IPS-20b (cell line): ENCODE data around the gene RPAP3.
"Not testable (repeated sequence)": the region's sequence is repeated elsewhere in the genome, so short reads cannot be mapped to it uniquely, and the experiment has no call there.

Source experiments
- H3K27ac ChIP-seq: one replicate; pipeline ENCODE4 v1.5.1; 2013; ENCODE audit warnings: low read length
- H3K27me3 ChIP-seq: 2 replicates; pipeline ENCODE4 v1.6.1; 2013; ENCODE audit warnings: mild to moderate bottlenecking, low read length, inconsistent platforms; ENCODE audit not compliant: insufficient read depth
- H3K36me3 ChIP-seq: 2 replicates; pipeline ENCODE4 v1.6.1; 2013; ENCODE audit warnings: low read depth, mild to moderate bottlenecking, inconsistent platforms, low read length, moderate library complexity; ENCODE audit not compliant: insufficient read depth
- H3K4me1 ChIP-seq: 2 replicates; pipeline ENCODE4 v1.6.1; 2013; ENCODE audit warnings: mild to moderate bottlenecking, control low read depth, inconsistent platforms, low read length, moderate library complexity; ENCODE audit not compliant: insufficient read depth
- H3K4me3 ChIP-seq: 2 replicates; pipeline ENCODE4 v1.5.1; 2013; ENCODE audit warnings: mild to moderate bottlenecking, low read length, inconsistent platforms
- H3K9ac ChIP-seq: 2 replicates; pipeline ENCODE4 v1.6.1; 2013; ENCODE audit warnings: low read depth, mild to moderate bottlenecking, inconsistent platforms, low read length, moderate library complexity
- H3K9me3 ChIP-seq: 2 replicates; pipeline ENCODE4 v1.6.1; 2013; ENCODE audit warnings: mild to moderate bottlenecking, low read depth, low read length, inconsistent platforms; ENCODE audit not compliant: insufficient read depth

RPAP3 gene

GRCh38 chr12:47698055-47698454 is 7.8 kb downstream of the RPAP3 start:
- no peak overlapping the region for H3K4me3 ChIP-seq
- H3K9ac ChIP-seq = no peak overlapping the region
- no peak overlapping the region for H3K27ac ChIP-seq
- peaks cover 68% of the 10 kb centered on the region for H3K36me3 ChIP-seq
- no peaks in the 10 kb centered on the region for H3K27me3 ChIP-seq
- no peaks in the 10 kb centered on the region for H3K4me1 ChIP-seq
- no peaks in the 10 kb centered on the region for H3K9me3 ChIP-seq

GRCh38 chr12:47689215-47689614 is 16.6 kb downstream of the RPAP3 start:
- Histone ChIP-seq H3K27ac (no peak overlapping the region), H3K27me3 (no peaks in the 10 kb centered on the region), H3K4me1 (no peaks in the 10 kb centered on the region), H3K4me3 (no peak overlapping the region), H3K9me3 (no peaks in the 10 kb centered on the region), H3K9ac (no peak overlapping the region), H3K36me3 (peaks cover 63% of the 10 kb centered on the region)

- Histone ChIP-seq H3K4me1 (no peaks in the 10 kb centered on the region), H3K4me3 (no peak overlapping the region), H3K27me3 (no peaks in the 10 kb centered on the region), H3K36me3 (peaks cover 68% of the 10 kb centered on the region), H3K27ac (no peak overlapping the region), H3K9me3 (no peaks in the 10 kb centered on the region), H3K9ac (no peak overlapping the region)
These were observed 18.2 kb downstream of the RPAP3 start for GRCh38 chr12:47687636-47688035.

- H3K27ac ChIP-seq = no peak overlapping the region
- H3K27me3 ChIP-seq = no peaks in the 10 kb centered on the region
- peaks cover 66% of the 10 kb centered on the region for H3K36me3 ChIP-seq
- no peaks in the 10 kb centered on the region for H3K4me1 ChIP-seq
- H3K9ac ChIP-seq = no peak overlapping the region
- H3K4me3 ChIP-seq = no peak overlapping the region
- H3K9me3 ChIP-seq = no peaks in the 10 kb centered on the region
These were observed 19.1 kb downstream of the RPAP3 start for GRCh38 chr12:47686645-47687240.

DNA sequence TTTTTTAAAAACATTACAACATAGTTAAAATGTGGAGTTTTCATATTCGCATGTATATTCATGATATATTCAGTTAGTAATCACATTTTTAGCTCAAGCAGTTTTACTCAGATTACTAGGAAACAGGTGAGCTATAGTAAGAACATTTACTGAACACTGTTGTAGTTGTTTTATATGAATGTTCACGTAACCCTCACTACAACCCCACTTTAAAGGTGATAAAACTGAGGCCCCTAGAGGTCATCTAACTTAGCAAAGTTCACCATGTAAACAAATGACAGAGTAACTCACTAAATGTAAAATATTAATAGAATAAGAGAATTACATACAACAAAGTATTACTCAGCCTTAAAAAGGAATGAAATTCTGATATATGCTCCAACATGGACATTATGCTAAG is 26.0 kb downstream of the RPAP3 start:
- no peaks in the 10 kb centered on the region for H3K9me3 ChIP-seq
- no peak overlapping the region for H3K9ac ChIP-seq

GRCh38 chr12:47672068-47672467 is 33.8 kb downstream of the RPAP3 start:
- H3K9ac ChIP-seq = no peak overlapping the region
- H3K27me3 ChIP-seq = no peaks in the 10 kb centered on the region
- H3K9me3 ChIP-seq = no peaks in the 10 kb centered on the region
- H3K4me1 ChIP-seq = peaks cover 4% of the 10 kb centered on the region; the same call in 1 of the 2 replicates
- peaks cover 38% of the 10 kb centered on the region for H3K36me3 ChIP-seq
- no peak overlapping the region for H3K27ac ChIP-seq
- no peak overlapping the region for H3K4me3 ChIP-seq

More for the DNA sequence above, 26.0 kb downstream of the RPAP3 start:
- Histone ChIP-seq H3K4me3 (no peak overlapping the region), H3K4me1 (no peaks in the 10 kb centered on the region), H3K27ac (no peak overlapping the region), H3K27me3 (no peaks in the 10 kb centered on the region), H3K36me3 (peaks cover 50% of the 10 kb centered on the region)

- H3K36me3 ChIP-seq = peaks cover 49% of the 10 kb centered on the region
- H3K4me3 ChIP-seq, H3K27me3 ChIP-seq, H3K9me3 ChIP-seq, H3K9ac ChIP-seq, H3K4me1 ChIP-seq, H3K27ac ChIP-seq: not testable (repeated sequence)
These were observed 37.9 kb downstream of the RPAP3 start for GRCh38 chr12:47667935-47668334.

- no peaks in the 10 kb centered on the region for H3K27me3 ChIP-seq
- no peak overlapping the region for H3K27ac ChIP-seq
- peaks cover 7% of the 10 kb centered on the region; the same call in 1 of the 2 replicates for H3K4me1 ChIP-seq
- H3K36me3 ChIP-seq = no peaks in the 10 kb centered on the region
- H3K4me3 ChIP-seq = no peak overlapping the region
- no peak overlapping the region for H3K9ac ChIP-seq
- no peaks in the 10 kb centered on the region for H3K9me3 ChIP-seq
These were observed 53.2 kb downstream of the RPAP3 start for GRCh38 chr12:47652521-47653234.

DNA sequence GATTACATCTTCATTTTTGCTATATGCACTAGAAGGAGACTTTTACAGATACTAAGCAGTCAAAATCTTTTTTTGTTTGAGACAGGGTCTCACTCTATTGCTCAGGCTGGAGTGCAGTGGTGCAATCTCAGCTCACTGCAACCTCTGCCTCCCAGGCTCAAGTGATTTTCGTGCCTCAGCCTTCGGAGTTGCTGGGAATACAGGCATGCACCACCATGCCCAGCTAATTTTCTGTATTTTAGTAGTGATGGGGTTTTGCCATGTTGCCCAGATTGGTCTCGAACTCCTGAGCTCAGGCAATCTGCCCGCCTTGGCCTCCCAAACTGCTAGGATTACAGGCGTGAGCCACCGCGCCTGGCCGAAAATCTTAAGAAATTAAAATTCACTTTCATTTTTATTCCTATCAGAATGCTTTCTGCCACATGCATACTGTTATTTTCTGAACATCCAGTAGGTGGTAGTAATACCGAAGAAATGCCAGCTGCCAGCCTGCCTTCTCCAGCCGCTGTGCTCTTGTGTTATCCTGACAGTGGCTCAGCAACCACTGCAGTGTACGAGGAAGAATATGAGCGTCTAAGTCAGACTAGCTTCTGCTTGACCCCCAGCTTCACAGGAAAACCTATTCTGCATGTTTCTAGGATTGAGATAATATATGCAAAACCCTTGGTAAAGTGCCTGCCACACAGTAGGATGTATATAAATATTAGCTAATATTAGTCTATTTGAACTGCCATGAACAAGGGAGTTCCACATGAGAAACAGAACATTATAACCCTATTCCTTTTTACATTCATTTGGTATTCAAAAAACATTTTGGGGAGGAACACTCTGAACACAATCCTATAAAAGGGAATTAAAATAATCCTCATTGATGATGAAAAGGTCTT is 54.2 kb downstream of the RPAP3 start:
- Histone ChIP-seq H3K27me3 (no peaks in the 10 kb centered on the region), H3K27ac (no peak overlapping the region), H3K36me3 (no peaks in the 10 kb centered on the region), H3K9ac (no peak overlapping the region), H3K9me3 (no peaks in the 10 kb centered on the region), H3K4me3 (no peak overlapping the region), H3K4me1 (peaks cover 7% of the 10 kb centered on the region; the same call in 1 of the 2 replicates)

DNA sequence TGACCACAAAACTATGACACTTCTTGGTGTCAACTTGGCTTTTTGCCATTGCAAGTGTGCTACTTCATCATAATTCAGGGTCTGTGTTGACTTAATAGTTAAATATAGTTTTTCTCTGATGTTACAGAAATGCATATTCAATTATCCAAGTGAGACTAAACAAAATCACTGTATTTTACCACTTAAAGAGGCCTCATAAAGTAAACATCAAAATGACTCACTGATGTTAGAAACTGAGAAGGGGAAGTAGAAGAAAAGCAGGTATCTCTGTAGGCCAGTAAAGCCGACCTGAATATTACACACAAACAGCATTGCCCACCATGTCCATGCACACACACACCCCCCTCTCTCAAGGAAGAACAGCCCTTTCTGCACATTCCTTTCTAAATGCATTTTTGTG is 55.4 kb downstream of the RPAP3 start:
- no peak overlapping the region for H3K27ac ChIP-seq
- H3K9ac ChIP-seq = no peak overlapping the region
- peaks cover 7% of the 10 kb centered on the region; the same call in 1 of the 2 replicates for H3K4me1 ChIP-seq
- no peaks in the 10 kb centered on the region for H3K36me3 ChIP-seq
- H3K27me3 ChIP-seq = no peaks in the 10 kb centered on the region
- H3K9me3 ChIP-seq = no peaks in the 10 kb centered on the region
- no peak overlapping the region for H3K4me3 ChIP-seq

- H3K4me1 ChIP-seq = peaks cover 7% of the 10 kb centered on the region; the same call in 1 of the 2 replicates
- no peak overlapping the region for H3K4me3 ChIP-seq
- no peaks in the 10 kb centered on the region for H3K9me3 ChIP-seq
- no peak overlapping the region for H3K27ac ChIP-seq
- H3K36me3 ChIP-seq = no peaks in the 10 kb centered on the region
- no peak overlapping the region for H3K9ac ChIP-seq
- no peaks in the 10 kb centered on the region for H3K27me3 ChIP-seq
These were observed 56.4 kb downstream of the RPAP3 start for GRCh38 chr12:47649381-47649780.
